ENCODE results near the gene TNFRSF18. TPM values are rescaled to one million over a fixed set of nuclear protein-coding genes. Genes with fewer than 3 reads are reported as not detected.

TNFRSF18 gene
- polyA plus RNA-seq, 2 of the 4 experiments (the other 2 are of a cell fraction) = not detected

GRCh38 chr1:1245178-1245816, 38.9 kb upstream of the TNFRSF18 start:
- DNase-seq (ENCODE audit: low read depth in 1 of 2, low spot score in 1 of 2) (no peak), ATAC-seq (no peak), FAIRE-seq (no peak)
- TF ChIP-seq TP53 (CRISPR knock-in tag; IDR thresholded peaks at IDR 0.05) (no peak), MYC (IDR thresholded peaks at IDR 0.05; ENCODE audit: borderline replicate concordance, low read length) (no peak)
- Histone ChIP-seq H3K27ac (peak overlapping the region in 1 of 2 experiments; percentile 52; a peak in 1 of 6 replicates), H3K9me3 (no peaks in the 10 kb centered on the region), H3K4me1 (peaks cover 10% of the 10 kb centered on the region; the same call in 1 of the 3 replicates), H3K4me3 (no peak overlapping the region), H3K4me2 (no peak overlapping the region)
- POLR2A ChIA-PET = no interaction called here
- 82% methylated on average over 9 of the region's 23 CpGs for WGBS (ENCODE audit: missing lambda C conversion rate)
- CTCF ChIA-PET = no interaction called here

GRCh38 chr1:1244192-1244811, 37.9 kb upstream of the TNFRSF18 start:
- DNase-seq (ENCODE audit: low read depth in 1 of 2, low spot score in 1 of 2) (peak in 1 of 2 experiments; percentile 70), ATAC-seq (peak in 1 of 2 experiments; percentile 59; a peak in 3 of 6 replicates), FAIRE-seq (no peak)
- H3K27ac ChIP-seq = peak overlapping the region in 1 of 2 experiments; percentile 56; a peak in 3 of 6 replicates
- POLR2A ChIA-PET = no interaction called here
- TF ChIP-seq ATOH8 (CRISPR knock-in tag; IDR thresholded peaks at IDR 0.05; ENCODE audit: low read depth) (no peak), CEBPB (IDR thresholded peaks at IDR 0.05) (no peak), NR3C1 (IDR thresholded peaks at IDR 0.05) (no peak), TFCP2L1 (CRISPR knock-in tag; IDR thresholded peaks at IDR 0.05) (no peak), JUNB (IDR thresholded peaks at IDR 0.05) (no peak), HOXB5 (CRISPR knock-in tag; IDR thresholded peaks at IDR 0.05) (no peak), CBX8 (IDR thresholded peaks at IDR 0.05) (no peak), ELK1 (IDR thresholded peaks at IDR 0.05; ENCODE audit: low read depth, low read length) (no peak), ZSCAN20 (CRISPR knock-in tag; IDR thresholded peaks at IDR 0.05) (no peak)
- peaks cover 19% of the 10 kb centered on the region; the same call in 1 of the 3 replicates for H3K4me1 ChIP-seq
- CTCF ChIA-PET = interaction anchor here (1.1 to 2.2 kb wide), 2 partner anchors 11 to 48 kb away, joined by 3 to 7 read pairs; no protein-coding TSS in a partner anchor
- no peak overlapping the region for H3K4me2 ChIP-seq
- no peaks in the 10 kb centered on the region for H3K9me3 ChIP-seq
- H3K4me3 ChIP-seq = no peak overlapping the region
- WGBS (ENCODE audit: missing lambda C conversion rate) = 45% methylated on average over 17 of the region's 30 CpGs

GRCh38 chr1:1243807-1244191, 37.4 kb upstream of the TNFRSF18 start:
- DNase-seq (ENCODE audit: low read depth in 1 of 2, low spot score in 1 of 2) (no peak), FAIRE-seq (no peak), ATAC-seq (peak in 1 of 2 experiments; percentile 21; a peak in 3 of 6 replicates)
- no peak for TF ChIP-seq HMGXB4 (CRISPR knock-in tag; IDR thresholded peaks at IDR 0.05; ENCODE audit: borderline replicate concordance)
- H3K4me2 ChIP-seq = no peak overlapping the region
- no peak overlapping the region for H3K4me3 ChIP-seq
- 62% methylated on average over 2 of the region's 23 CpGs for WGBS (ENCODE audit: missing lambda C conversion rate)
- CTCF ChIA-PET = interaction anchor here (1.1 to 2.2 kb wide), 3 partner anchors 11 to 62 kb away, joined by 3 to 7 read pairs (median 3); no protein-coding TSS in a partner anchor
- no peaks in the 10 kb centered on the region for H3K9me3 ChIP-seq
- H3K4me1 ChIP-seq = peaks cover 19% of the 10 kb centered on the region; the same call in 1 of the 3 replicates
- H3K27ac ChIP-seq = peak overlapping the region in 1 of 2 experiments; percentile 56; a peak in 3 of 6 replicates
- POLR2A ChIA-PET = no interaction called here

- ATAC-seq (no peak), FAIRE-seq (no peak), DNase-seq (ENCODE audit: low read depth in 1 of 2, low spot score in 1 of 2) (no peak)
- POLR2A ChIA-PET = no interaction called here
- no peak overlapping the region for H3K27ac ChIP-seq
- no peak overlapping the region for H3K4me2 ChIP-seq
- 91% methylated on average over 11 of the region's 23 CpGs for WGBS (ENCODE audit: missing lambda C conversion rate)
- no peaks in the 10 kb centered on the region for H3K9me3 ChIP-seq
- CTCF ChIA-PET = interaction anchor here (1.4 to 2.2 kb wide), 2 partner anchors 49 to 62 kb away, joined by 3 to 7 read pairs; no protein-coding TSS in a partner anchor
- no peak for TF ChIP-seq TP53 (CRISPR knock-in tag; IDR thresholded peaks at IDR 0.05)
- H3K4me1 ChIP-seq = peaks cover 21% of the 10 kb centered on the region; the same call in 2 of the 3 replicates
- no peak overlapping the region for H3K4me3 ChIP-seq
Observed at GRCh38 chr1:1243266-1243660, 36.9 kb upstream of the TNFRSF18 start.
